Stimulated activated naive CD8-positive, alpha-beta T cell treated with anti-CD3 and anti-CD28 coated beads, Interleukin-15, Interleukin-2, amounts not matched to agents 100 ng/mL and 50 ng/mL, for 24 hours (primary cell): Measurements from ENCODE around the gene MST1.

ENCODE experiments used
- H3K27ac Mint-ChIP-seq: one replicate; pipeline ENCODE4 v1.8.0; 2021; ENCODE audit warnings: mild to moderate bottlenecking, mixed read lengths
- H3K27me3 Mint-ChIP-seq: one replicate; pipeline ENCODE4 v1.8.0; 2021; ENCODE audit warnings: mixed read lengths
- H3K36me3 Mint-ChIP-seq: one replicate; pipeline ENCODE4 v1.8.0; 2021; ENCODE audit warnings: low read depth, mixed read lengths
- H3K4me1 Mint-ChIP-seq: one replicate; pipeline ENCODE4 v1.8.0; 2021; ENCODE audit warnings: low read depth, mixed read lengths
- H3K4me3 Mint-ChIP-seq: one replicate; pipeline ENCODE4 v1.8.0; 2021; ENCODE audit warnings: mild to moderate bottlenecking, mixed read lengths
- H3K9me3 Mint-ChIP-seq: one replicate; pipeline ENCODE4 v1.8.0; 2021; ENCODE audit warnings: mixed read lengths

The MST1 gene

GRCh38 chr3:49712631-49713317 lies 23.5 kb upstream of the MST1 start:
- no peaks in the 10 kb centered on the region for H3K9me3 Mint-ChIP-seq
- peaks cover 3% of the 10 kb centered on the region for H3K36me3 Mint-ChIP-seq
- no peak overlapping the region for H3K4me3 Mint-ChIP-seq
- H3K27ac Mint-ChIP-seq, result no peak overlapping the region
- peaks cover 6% of the 10 kb centered on the region for H3K4me1 Mint-ChIP-seq
- H3K27me3 Mint-ChIP-seq, result no peaks in the 10 kb centered on the region

DNA sequence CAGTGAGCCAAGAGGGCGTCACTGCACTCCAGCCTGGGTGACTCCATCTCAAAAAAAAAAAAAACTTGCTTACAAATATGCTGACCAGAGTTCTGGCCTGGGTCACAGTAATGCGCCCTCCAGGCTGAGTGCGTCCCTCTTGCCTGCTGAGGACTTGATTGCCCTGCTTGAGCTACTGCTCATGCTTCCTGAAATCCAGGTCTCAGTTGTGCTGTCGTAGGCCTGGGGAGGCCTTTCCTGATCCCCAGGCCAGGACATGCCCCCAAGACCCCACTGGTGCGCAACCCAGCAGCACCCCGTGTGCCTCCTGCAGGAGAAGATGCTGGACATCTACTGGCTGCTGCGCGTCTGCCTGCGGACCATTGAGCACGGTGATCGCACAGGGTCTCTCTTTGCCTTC lies 22.9 kb upstream of the MST1 start:
- peaks cover 6% of the 10 kb centered on the region for H3K4me1 Mint-ChIP-seq
- H3K9me3 Mint-ChIP-seq, result no peaks in the 10 kb centered on the region
- peaks cover 5% of the 10 kb centered on the region for H3K36me3 Mint-ChIP-seq
- no peak overlapping the region for H3K4me3 Mint-ChIP-seq
- no peaks in the 10 kb centered on the region for H3K27me3 Mint-ChIP-seq
- H3K27ac Mint-ChIP-seq, result no peak overlapping the region

GRCh38 chr3:49711489-49711888 lies 22.2 kb upstream of the MST1 start:
- H3K27me3 Mint-ChIP-seq, result no peaks in the 10 kb centered on the region
- no peaks in the 10 kb centered on the region for H3K9me3 Mint-ChIP-seq

DNA sequence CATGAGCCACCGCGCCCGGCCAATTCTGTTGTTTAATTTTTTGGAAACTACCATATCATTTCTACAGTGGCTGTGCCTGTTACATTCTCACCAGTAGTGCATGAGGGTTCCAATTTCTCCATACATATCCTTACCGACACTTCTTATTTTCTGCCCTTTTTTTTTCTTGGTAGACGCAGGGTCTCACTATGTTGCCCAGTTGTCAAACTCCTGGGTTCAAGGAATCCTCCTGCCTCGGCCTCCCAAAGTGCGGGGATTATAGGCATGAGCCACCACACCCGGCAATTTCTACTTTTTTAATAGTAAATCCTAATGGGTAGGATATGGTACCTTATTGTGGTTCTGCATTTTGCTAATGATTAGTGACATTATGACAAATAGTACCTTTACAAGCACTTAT lies 20.6 kb upstream of the MST1 start:
- Mint-ChIP-seq H3K27me3 (no peaks in the 10 kb centered on the region), H3K27ac (no peak overlapping the region), H3K36me3 (peaks cover 9% of the 10 kb centered on the region)

More at GRCh38 chr3:49711489-49711888, 22.2 kb upstream of the MST1 start:
- H3K4me1 Mint-ChIP-seq, result peaks cover 6% of the 10 kb centered on the region
- H3K36me3 Mint-ChIP-seq, result peaks cover 9% of the 10 kb centered on the region
- no peak overlapping the region for H3K27ac Mint-ChIP-seq
- no peak overlapping the region for H3K4me3 Mint-ChIP-seq

DNA sequence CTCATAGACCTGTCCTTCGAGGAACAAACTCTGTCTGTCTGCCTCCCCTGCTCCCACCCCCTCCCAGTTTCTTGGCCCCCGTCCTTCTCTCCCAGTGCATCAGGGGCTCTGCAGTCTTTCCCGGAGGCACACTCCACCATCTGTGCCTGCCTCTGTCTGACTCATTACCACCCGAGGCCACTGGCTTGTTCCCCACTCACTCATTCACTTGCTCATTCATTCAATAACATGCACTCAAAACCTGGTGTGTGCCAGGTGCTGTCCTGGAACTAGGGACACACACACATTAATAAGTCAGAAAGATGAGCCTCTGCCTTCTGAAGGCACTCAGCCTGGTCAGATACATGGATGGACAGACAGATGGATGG lies 17.8 kb upstream of the MST1 start:
- Mint-ChIP-seq H3K27ac (no peak overlapping the region), H3K9me3 (no peaks in the 10 kb centered on the region), H3K36me3 (peaks cover 9% of the 10 kb centered on the region), H3K4me3 (no peak overlapping the region), H3K27me3 (no peaks in the 10 kb centered on the region), H3K4me1 (peaks cover 6% of the 10 kb centered on the region)

More for the DNA sequence above, 20.6 kb upstream of the MST1 start:
- peaks cover 6% of the 10 kb centered on the region for H3K4me1 Mint-ChIP-seq
- no peak overlapping the region for H3K4me3 Mint-ChIP-seq
- no peaks in the 10 kb centered on the region for H3K9me3 Mint-ChIP-seq

DNA sequence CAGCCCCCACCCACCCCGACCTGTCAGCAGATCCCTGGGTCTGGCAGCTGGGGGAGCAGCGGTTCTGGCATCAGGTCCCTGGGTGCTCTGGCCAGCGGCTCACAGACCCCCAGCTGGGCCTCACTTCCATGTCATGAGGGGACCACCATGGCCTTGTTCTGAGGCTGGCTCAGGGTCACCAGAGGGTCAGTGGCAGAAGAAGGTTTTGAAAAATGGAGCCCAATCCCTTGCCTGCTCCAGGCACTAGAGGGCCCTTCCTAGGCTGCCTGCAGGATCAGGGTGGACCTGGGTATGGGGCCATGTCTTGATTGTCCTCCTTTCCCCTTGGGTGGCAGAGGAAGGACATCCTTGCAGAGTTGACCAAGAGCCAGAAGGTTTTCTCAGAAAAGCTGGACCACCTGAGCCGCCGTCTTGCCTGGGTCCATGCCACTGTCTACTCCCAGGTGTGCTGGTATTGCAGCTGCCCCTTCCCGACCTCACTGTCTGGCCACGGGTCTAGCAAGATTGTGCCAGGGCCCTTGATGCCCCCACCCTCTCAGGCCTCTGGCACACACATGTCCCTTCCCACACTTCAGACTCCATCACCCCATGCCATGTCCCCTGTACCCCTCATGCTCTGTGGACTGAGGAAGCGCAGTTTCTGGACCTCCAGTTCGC lies 17.3 kb upstream of the MST1 start:
- Mint-ChIP-seq H3K4me1 (peaks cover 3% of the 10 kb centered on the region), H3K27me3 (no peaks in the 10 kb centered on the region), H3K4me3 (no peak overlapping the region), H3K27ac (no peak overlapping the region), H3K9me3 (no peaks in the 10 kb centered on the region), H3K36me3 (peaks cover 9% of the 10 kb centered on the region)

DNA sequence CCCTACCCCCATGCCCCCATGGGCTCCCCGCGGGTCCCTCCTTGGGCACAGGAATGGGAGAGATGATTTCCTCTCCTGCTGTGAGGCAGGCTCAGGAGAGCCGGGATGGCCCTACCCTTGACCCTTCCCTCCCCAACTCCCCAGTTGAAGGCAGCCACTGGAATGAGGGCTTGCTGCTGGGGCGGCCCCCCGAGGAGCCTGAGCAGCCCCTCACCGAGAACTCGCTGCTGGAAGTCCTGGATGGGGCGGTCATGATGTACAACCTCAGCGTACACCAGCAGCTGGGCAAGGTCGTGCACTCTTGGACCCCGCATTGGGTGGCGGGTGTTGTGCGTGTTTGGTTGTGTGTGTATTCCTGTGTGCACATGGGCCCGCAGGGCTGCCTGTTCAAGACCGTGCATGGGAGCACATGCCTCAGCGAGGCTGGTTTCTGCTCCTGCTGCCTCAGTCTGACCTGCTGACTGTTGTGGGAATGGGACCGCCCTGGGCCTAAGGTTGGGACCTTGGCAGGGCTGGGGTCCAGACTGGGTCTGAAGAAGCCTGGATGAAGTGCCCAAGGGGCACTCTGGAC lies 16.2 kb upstream of the MST1 start:
- no peaks in the 10 kb centered on the region for H3K9me3 Mint-ChIP-seq
- H3K4me3 Mint-ChIP-seq, result no peak overlapping the region
- no peak overlapping the region for H3K27ac Mint-ChIP-seq
- H3K27me3 Mint-ChIP-seq, result no peaks in the 10 kb centered on the region
- H3K4me1 Mint-ChIP-seq, result no peaks in the 10 kb centered on the region
- peaks cover 9% of the 10 kb centered on the region for H3K36me3 Mint-ChIP-seq

- no peaks in the 10 kb centered on the region for H3K9me3 Mint-ChIP-seq
- H3K27me3 Mint-ChIP-seq, result no peaks in the 10 kb centered on the region
- no peaks in the 10 kb centered on the region for H3K4me1 Mint-ChIP-seq
- no peak overlapping the region for H3K27ac Mint-ChIP-seq
- H3K4me3 Mint-ChIP-seq, result no peak overlapping the region
- H3K36me3 Mint-ChIP-seq, result peaks cover 9% of the 10 kb centered on the region
These were observed 15.4 kb upstream of the MST1 start for GRCh38 chr3:49704629-49705028.

GRCh38 chr3:49703956-49704355 lies 14.7 kb upstream of the MST1 start:
- Mint-ChIP-seq H3K36me3 (peaks cover 9% of the 10 kb centered on the region), H3K4me3 (no peak overlapping the region), H3K27ac (no peak overlapping the region), H3K27me3 (no peaks in the 10 kb centered on the region), H3K9me3 (no peaks in the 10 kb centered on the region), H3K4me1 (no peaks in the 10 kb centered on the region)

DNA sequence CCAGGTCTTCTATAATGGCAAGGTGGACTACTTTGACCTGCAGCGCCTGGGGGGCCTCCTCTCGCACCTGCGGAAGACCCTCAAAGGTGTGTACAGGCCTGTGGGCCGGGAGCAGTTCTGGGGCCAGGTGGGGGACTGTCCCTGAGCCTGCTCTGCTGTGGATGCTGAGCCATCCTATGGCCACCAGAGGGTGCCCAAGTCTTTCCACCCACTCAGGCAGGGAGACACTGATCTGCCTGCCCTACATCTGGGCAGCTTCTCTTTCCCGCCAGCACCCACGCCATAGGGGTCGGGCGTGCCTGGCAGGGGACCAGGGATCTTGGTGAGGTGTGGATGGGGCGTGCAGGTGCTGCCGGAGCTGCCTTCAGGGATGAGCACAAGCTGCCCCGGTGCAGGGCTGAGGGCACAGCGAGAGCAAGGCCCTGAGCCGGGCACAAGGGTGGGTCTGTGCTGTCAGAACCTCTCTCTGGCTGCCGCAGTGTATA lies 14.2 kb upstream of the MST1 start:
- Mint-ChIP-seq H3K27ac (no peak overlapping the region), H3K4me3 (no peak overlapping the region), H3K36me3 (peaks cover 9% of the 10 kb centered on the region), H3K9me3 (no peaks in the 10 kb centered on the region), H3K27me3 (no peaks in the 10 kb centered on the region), H3K4me1 (no peaks in the 10 kb centered on the region)

DNA sequence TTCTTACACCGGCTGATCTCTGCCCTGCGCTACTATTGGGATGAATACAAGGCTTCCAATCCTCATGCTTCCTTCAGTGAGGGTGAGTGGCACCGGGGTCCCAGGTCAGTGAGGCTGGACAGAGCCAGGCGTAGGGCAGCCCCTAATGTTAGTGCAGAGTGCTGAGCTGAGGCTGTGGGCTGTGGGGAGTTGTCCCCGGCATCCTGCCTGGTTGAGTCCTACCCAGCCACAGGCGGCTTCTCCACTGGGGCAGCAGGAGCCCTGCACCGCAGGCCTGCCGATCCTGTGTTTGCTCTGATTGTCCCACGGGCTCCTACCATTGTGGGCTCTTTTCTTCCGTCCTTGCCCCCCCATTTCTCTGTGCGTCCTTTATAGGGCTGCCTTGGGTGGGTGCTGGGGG lies 13.4 kb upstream of the MST1 start:
- H3K36me3 Mint-ChIP-seq, result peaks cover 9% of the 10 kb centered on the region
- H3K4me1 Mint-ChIP-seq, result no peaks in the 10 kb centered on the region
- no peaks in the 10 kb centered on the region for H3K27me3 Mint-ChIP-seq
- H3K27ac Mint-ChIP-seq, result no peak overlapping the region
- no peak overlapping the region for H3K4me3 Mint-ChIP-seq
- H3K9me3 Mint-ChIP-seq, result no peaks in the 10 kb centered on the region

- H3K27me3 Mint-ChIP-seq, result no peaks in the 10 kb centered on the region
- H3K4me3 Mint-ChIP-seq, result no peak overlapping the region
- no peak overlapping the region for H3K27ac Mint-ChIP-seq
- H3K4me1 Mint-ChIP-seq, result no peaks in the 10 kb centered on the region
- H3K9me3 Mint-ChIP-seq, result no peaks in the 10 kb centered on the region
- H3K36me3 Mint-ChIP-seq, result peaks cover 3% of the 10 kb centered on the region
These were observed 12.3 kb upstream of the MST1 start for GRCh38 chr3:49701388-49702077.

DNA sequence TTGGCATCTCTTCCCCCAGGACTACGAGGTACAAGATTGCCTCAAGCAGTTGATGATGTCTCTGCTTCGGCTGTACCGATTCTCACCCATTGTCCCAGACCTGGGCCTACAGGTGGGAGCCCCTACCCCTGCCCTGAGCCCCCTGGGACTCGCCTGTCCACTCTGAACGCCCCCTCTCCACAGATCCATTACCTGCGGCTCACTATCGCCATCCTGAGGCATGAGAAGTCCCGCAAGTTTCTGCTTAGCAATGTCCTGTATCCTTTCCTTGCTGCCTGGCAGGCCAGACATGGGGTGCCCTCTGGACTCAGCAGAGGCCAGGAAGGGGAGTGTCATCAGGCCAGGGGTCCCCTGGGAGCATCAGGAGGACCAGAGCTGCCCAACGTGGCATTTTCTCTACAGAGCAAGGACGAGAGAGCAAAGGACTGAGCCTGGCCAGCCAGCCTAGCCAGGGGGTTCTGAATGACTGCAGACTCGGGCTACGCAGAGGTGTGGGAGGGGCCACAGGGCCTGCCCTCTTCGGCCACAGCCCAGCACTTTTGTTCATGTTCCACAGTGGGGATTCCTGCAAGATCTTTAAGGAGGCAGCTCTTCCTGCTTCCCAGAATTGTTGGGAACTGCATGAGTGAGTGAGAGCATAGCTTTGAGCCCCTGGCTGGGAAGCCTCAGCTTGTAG lies 11.3 kb upstream of the MST1 start:
- no peak overlapping the region for H3K4me3 Mint-ChIP-seq
- no peaks in the 10 kb centered on the region for H3K27me3 Mint-ChIP-seq
- H3K9me3 Mint-ChIP-seq, result no peaks in the 10 kb centered on the region
- no peak overlapping the region for H3K27ac Mint-ChIP-seq
- no peaks in the 10 kb centered on the region for H3K4me1 Mint-ChIP-seq
- H3K36me3 Mint-ChIP-seq, result peaks cover 3% of the 10 kb centered on the region

GRCh38 chr3:49700014-49700413 lies 10.7 kb upstream of the MST1 start:
- Mint-ChIP-seq H3K9me3 (no peaks in the 10 kb centered on the region), H3K4me3 (no peak overlapping the region), H3K27me3 (no peaks in the 10 kb centered on the region), H3K36me3 (peaks cover 3% of the 10 kb centered on the region), H3K4me1 (no peaks in the 10 kb centered on the region), H3K27ac (no peak overlapping the region)
